GM04504 (cell line): ENCODE measurements around the gene NPLOC4.

ENCODE experiments used
- DNase-seq: peaks from one replicate; pipeline ENCODE4 v3.0.0-alpha.2; 2012; ENCODE audit warnings: low read depth

The NPLOC4 gene

DNA sequence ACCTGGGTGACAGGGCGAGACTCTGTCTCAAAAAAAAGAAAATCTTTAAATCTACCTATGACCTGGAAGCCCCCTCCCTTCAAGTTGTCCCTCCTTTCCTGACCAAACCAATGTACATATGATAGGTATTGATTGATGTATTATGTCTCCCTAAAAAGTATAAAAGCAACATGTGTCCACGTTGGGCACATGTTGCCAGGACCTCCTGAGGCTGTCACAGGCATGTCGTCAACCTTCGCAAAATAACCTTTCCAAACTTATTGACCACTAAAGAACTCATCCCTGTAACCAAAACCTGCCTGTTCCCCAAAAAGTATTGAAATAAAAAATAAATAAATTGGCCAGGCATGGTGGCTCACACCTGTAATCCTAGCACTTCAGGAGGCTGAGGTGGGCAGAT is 25.1 kb upstream of the NPLOC4 start:
- DNase-seq: no peak

DNA sequence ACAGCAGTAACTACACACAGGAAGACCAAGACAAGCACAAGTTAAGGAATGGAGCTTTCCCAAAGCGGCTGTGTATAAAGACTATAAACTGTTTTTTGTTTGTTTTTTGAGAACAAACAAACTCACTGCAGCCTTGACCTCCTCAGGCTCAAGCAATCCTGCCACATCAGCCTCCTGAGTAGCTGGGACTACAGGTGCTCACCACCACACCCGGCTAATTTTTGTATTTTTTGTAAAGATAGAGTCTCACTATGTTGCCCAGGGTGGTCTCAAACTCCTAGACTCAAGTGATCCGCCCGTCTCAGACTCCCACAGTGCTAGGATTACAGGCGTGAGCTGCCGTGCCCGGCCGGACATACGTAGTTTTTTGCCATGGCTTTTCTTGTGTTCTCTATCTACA is 23.5 kb upstream of the NPLOC4 start:
- no peak for DNase-seq

DNA sequence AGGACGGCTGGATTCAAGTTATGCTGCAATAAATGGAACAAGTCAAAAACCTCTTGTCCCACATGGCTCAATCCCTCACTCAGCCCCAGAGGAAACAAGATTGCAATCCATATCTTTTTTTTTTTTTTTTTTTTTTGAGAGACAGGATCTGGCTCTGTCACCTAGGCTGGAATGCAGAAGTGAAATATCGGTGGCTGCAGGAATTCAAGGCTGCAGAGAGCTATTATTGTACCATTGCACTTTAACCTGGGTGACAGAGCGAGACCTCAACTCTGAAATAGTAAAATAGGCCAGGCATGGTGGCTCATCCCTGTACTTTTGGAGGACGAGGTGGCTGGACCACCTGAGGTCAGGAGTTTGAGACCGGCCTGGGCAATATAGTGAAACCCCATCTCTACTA is 22.1 kb upstream of the NPLOC4 start:
- no peak for DNase-seq

DNA sequence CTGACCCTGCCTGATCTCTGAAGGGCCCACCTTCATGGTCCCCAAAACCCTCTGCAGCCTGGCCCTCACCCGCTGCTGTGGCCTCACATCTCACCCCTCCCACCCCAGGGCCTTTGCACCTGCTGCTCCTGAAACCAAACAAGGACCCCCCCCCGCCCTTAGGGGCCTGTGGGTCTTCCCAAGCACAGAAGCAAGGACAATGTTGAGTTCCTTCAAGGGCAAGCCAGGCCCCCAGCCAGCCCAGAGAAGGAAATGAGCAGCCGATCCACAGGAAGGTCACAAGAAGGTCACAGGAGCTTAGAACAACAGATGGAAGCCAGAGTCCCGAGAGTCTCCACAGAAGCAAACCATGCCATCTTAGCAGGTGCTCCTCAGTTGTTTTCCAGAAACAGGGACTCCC is 19.9 kb upstream of the NPLOC4 start:
- no peak for DNase-seq

DNA sequence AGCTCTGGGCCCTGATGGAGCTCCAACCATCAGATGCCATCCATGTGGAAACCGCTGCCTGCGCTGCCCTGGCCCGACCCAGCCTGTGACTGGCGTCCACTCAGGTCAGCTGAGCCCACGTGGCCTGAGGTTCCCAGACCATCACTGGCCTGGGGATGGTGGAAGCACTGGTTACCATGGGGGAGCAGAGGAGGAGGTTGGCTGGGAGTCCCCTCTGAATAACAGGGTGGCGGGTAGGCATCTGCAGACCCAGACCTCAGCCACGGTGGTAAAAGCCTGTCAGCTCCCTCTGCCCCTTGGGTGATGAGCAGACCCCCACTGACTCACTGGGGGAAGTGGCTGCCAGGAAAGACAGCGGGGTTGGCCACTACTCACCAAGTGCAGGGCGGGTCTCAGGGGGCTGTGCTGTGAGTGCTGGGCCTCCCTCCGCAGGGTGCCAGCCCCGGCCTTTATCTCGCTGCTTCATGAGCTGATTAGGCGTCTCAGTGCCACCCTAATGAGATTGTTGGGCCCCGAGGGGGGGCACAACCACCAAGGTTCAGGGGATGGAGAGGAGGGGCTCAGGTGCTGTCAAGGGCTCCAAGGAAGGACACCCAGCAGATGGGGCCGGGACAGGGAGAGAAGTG is 19.3 kb upstream of the NPLOC4 start, which contains the start of gene PDE6G:
TSS of gene PDE6G (minus strand) at position 425 of the 626 bp plus-strand sequence. CDS start 3,237 bp downstream, outside the sequence.
- DNase-seq: no peak

DNA sequence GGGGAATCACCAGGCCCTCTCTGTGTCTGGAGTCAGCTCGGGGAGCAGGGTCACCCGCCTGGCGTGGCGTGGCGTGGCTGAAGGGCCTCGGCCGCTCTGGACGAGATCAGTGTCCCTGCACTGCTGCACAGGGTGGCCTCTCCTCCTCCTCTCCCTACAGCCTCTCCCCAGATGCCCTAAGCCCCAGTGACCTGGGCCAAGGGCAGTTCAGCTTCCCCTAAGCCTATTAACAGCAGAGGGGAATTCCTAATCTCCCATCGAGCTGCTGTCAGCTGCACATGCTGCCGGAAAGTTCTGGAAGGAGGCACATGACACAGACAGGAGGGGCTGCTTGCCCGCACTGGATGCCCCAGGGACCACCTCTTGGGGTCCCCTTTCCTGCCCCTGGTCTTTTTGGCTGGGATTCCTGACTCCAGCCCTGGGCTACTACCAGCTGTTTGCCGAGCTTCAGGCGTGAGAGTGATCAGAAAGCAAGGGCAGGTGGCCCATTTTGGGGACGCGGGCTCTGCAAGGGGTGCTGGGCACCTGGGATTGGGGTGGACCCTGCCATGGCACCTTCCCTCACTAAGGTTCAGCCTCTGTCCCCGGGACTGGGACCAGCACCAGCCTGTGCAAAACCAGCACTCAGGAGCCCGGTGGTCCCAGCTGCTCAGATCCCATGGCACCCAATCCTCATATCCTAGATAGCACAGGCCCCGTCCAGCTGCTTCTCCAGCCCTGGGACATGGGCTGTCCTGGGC is 18.6 kb upstream of the NPLOC4 start:
- no peak for DNase-seq

DNA sequence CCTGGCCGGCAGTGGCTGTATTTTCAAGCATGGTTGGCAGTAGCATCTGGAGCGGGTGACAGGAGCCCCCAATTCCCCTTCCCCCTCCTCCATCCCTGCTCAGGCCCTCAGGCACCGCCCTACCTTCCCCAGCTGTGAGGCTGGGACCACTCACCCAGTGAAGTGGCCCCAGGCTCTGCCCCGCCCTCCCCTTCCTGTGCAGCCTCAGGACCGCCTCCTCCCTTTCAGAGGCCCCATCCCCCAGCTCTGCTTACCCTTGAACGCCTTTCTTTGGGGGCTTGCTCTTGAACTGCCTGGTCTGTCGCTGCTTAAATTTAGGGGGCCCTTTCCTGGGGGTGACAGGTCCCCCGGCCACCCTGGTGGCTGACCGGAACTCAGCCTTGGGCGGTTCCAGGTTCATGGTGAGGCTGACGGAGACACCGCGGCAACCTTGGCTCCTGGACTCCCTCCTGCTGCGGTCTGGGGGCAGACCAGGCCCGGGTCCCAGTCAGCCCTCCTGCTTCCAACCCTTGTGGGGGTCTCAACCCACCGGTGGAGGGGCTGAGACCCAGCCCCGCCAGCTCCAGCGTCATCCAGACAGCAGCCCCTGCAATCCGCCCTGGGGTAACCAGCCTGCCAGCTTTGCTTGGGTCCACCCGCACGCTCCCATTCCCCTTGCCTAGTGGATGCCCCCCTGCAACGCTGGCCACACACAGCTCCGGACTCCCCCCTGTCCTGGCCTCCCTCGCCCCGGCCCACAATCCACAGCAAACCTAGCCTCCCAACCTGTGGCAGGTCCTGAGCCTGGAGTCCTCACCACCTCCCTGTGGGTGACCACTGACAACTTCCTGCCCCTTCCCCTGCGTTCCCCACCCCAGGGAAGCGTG is 16.2 kb upstream of the NPLOC4 start:
- no peak for DNase-seq

DNA sequence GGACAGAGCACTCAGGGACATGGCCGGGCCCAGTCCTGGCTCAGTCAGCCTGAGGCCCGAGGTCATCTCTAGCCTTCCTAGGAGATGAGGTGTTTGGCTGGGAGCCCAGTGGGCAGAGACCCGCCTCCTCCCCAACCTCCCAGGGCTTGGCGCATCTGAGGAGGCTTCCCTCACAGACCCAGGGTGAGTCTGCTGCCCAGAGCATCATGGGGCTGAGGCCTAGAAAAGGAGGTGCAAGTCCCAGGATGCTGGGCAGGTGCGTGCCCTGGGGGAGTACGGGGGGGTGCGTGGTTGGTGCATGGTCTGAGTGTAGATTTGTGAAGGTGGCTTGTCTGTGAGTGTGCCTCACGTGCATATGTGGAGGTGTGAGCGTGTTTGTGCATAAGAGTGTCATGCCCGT is 14.8 kb upstream of the NPLOC4 start:
- DNase-seq: peak; percentile 85

DNA sequence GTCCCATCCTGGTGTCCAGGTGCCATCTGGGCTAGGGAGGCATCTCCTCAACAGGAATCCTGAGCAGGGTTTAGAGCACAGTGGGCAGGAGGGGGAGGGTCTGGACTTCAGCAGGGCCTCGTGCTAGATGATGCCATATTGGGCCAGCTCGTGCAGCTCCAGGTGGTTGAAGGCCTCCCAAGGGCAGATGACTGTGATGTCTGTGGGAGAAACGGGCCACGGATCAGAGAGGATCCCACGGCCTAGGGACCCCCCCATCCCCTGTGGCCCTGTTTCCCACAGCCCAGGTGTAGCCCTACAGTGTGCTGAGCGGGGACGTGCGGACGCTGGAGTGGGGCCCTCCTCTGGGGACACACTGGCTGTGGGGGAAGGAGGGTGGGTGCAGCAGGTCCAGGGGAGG is 14.0 kb upstream of the NPLOC4 start:
- DNase-seq: no peak

DNA sequence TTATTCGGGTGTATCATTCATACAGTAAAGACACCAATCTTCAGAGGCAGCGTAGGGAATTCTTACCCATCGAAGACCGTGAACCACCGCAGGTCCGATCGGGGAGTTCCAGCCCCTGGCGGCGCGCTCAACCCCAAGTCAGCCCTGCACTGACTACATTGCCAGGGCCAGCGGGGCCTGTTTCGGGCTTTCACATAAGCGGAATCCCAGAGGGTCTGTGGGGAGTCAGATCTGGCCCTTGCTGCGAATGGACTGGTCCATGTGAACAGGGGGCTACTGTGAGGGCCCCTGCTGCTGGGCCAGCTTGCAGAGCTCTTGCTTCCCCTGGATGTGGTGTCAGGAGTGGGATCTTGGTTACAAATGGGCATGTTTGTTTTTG is 11.8 kb upstream of the NPLOC4 start:
- DNase-seq: no peak

DNA sequence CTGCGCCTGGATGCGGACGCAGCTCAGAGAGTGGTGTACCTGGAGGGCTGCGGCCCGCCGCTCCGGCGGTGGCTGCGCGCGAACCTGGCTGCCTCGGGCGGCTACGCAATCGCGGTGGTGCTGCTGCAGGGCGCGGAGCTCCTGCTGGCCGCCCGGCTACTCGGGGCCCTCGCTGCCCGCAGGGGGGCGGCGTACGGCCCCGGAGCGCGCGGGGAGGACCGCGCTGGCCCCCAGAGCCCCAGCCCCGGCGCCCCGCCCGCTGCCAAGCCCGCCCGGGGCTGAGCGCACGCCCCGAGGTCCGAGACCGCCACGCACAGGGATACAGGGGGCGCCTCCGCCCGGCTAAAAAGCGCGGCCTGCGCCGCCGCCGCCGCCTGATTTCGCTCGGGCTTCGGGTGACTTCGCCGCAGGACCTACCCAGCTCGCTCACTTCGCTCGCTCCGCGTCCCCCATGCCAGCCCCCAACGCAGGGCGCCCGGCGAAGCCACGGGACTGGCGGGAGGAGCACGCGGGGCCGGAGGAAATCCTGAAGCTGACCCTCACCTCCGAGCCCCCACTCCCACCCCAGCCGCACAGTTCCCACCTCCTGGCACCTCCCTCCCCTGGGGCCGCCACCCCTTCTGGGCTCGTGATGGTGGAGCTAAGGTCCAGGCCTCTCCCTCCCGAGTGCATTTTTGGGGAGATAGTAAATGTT is 11.2 kb upstream of the NPLOC4 start:
- no peak for DNase-seq

DNA sequence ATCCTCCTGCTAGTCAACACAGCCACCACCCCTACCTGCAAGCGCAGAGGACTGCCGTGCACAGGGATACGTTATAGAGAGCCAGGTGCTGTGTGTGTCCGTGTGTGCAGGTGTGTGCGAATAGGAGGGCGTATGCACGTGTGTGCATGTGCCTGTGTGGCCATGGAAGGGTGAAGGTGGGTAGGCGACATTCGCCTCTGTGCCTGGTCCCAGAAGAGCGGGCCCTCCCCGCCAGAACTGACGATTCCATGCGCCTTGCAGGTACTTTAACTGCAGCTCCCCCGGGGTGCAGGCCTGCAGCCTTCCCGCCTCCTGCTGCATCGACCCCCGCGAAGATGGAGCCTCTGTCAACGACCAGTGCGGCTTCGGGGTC is 10.7 kb upstream of the NPLOC4 start:
- no peak for DNase-seq

DNA sequence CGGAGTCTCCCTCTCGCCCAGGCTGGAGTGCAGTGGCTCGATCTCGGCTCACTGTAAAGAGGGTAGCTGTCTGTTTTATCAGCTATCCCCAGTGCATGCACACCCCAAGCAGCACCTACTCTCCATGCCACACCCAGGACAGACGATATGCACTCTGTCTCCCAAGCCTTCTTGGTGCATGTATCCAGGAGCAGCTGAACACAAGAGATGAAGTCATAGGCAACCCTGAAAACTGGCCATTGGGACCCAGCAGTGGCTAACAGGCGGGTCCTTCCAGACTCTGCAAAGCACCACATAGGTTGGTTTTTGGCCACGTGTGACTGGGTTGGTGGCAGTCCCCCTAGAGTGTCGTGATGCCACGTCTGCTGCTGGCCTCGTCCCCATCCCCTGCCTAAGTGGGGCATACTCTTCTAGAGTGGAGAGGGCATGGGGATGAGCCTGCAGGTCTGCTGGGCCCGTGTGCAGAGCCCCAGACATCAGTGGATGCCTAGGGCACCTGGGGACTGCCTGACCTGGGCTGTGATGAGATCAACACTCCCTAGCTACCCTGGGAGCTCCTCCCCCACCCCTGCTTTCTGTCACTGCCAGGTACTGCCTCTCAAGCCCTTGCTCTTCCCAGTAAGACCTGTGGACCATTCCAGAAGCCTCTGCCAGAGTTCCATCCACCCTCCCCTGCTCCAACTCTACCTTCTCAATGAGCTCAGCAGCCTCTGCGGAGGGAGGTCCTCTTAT is 10.1 kb upstream of the NPLOC4 start:
- no peak for DNase-seq

DNA sequence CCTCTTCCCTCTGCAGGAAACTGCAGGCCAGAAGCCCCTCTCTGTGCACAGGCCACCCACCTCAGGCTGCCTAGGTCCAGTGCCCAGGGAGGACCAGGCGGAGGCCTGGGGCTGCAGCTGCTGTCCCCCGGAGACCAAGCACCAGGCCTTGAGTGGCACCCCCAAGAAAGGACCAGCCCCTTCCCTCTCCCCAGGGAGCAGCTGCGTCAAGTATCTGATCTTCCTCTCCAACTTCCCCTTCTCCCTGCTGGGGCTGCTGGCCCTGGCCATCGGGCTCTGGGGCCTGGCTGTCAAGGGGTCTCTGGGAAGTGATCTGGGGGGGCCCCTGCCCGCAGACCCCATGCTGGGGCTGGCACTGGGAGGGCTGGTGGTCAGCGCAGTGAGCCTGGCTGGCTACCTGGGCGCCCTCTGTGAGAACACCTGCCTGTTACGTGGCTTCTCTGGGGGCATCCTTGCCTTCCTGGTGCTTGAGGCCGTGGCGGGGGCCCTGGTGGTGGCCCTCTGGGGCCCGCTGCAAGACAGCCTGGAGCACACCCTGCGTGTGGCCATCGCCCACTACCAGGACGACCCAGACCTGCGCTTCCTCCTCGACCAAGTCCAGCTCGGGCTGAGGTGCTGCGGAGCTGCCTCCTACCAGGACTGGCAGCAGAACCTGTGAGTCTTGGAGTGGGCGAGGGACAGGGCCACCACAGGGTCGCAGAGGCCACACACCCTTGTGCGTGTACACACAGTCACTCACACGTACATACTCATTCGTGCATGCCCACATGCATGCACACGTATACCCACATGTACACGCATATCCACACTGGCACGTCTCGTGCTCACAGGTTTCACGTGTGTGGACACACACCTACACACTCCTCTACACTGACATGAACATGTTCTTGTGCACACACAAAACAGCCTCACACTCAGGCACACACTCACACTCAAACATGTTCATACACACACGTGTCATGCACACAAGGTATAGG is 8.4 kb upstream of the NPLOC4 start:
- DNase-seq: no peak

DNA sequence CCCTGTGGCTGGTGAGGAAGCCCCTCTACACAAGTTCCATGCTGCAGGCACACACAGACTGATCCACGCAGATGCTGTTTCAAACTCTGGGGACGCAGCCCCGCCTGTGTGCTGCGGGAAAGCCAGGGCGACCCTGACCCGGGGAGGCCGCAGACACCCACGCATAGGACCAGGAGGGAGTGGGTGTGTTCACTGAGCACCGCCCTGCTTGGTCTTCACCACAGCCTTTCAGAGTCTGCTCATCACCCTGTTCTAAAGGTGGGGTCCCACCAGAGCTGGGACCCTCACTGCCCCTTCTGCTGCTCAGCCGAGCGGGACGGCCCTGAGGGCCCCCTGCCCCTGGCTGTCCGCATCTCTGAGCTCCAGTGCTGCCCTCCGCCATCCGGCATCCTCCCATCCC is 7.6 kb upstream of the NPLOC4 start:
- no peak for DNase-seq

DNA sequence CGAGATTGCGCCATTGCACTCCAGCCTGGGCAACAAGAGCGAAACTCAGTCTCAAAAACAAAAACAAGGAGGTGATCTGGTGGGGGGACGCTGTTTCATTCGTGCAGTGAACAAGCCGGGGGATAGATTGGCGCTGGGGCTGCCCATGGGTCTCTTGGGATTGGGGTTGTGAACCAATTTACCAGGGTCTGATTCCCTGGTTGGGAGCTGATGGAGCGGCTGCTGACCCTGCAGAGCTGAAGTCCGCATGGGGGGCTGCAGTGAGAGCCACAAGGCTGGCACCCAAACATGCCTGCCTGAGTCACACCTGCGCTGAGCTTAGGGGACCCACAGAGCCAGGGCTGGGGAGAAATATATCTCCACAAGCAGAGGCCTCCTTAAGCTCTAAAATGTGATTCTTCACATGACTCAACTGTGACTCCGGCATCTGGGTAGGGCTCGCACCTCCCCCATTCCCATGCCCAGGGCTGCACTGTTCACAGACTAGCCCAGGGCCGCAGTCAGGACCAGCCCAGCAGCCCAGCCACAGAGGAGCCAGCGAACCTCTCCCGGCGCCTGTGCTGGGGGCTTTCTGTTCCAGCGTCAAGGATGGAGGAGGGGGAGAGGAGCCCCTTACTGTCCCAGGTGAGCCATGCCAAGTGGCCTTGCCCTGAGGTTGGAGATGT is 5.0 kb upstream of the NPLOC4 start:
- DNase-seq: peak; percentile 40

DNA sequence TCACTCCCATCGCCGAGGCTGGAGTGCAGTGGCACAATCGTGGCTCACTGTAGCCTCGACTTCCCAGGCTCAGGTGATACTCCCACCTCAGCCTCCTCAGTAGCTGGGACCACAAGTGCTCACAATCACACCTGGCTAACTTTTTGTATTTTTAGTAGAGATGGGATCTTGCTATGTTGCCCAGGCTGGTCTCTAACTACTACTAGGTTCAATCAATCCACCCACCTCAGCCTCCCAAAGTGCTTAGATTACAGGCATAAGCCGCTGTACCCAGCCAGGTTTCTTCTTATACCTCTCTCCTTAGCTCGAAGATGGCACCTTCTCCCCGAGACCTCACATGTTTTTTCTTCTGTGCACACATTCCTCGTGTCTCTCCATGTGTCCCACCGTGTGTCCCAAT is 3.1 kb upstream of the NPLOC4 start:
- DNase-seq: no peak

DNA sequence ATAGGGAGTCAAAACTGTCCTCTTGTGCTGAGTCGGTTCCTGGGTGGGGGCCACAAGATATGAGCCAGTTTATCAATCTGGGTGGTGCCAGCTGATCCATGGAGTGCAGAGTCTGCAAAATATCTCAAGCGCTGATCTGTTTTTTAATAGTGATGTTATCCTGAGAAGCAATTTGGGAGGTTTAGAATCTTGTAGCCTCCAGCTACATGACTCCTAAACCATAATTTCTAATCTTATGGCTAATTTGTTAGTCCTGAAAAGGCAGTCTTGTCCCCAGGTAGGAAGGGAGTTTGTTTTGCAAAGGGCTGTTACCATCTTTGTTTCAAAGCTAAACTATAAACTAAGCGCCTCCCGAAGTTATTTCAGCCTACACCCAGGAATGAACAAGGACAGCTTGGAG is 1.8 kb upstream of the NPLOC4 start:
- DNase-seq: no peak

DNA sequence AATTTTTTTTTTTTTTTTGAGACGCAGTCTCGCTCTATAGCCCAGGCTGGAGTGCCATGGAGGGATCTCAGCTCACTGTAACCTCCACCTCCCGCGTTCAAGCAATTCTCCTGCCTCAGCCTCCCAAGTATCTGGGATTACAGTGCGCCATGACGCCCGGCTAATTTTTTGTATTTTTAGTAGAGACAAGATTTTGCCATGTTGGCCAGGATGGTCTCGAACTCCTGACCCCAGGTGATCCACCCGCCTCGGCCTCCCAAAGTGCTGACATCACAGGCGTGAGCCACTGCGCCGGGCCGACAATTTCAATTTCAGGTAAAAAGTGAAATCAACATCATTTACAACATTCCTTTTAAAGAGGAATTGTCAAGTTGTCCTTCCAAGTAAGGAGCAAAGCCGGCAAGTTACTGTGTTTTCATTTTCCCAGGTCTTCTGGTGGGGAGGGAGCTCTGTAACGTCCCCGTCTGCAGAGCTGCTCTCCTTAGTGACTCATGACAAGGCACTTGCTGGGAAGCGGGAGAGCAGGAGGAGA is 873 bp downstream of the NPLOC4 start:
- DNase-seq: no peak

DNA sequence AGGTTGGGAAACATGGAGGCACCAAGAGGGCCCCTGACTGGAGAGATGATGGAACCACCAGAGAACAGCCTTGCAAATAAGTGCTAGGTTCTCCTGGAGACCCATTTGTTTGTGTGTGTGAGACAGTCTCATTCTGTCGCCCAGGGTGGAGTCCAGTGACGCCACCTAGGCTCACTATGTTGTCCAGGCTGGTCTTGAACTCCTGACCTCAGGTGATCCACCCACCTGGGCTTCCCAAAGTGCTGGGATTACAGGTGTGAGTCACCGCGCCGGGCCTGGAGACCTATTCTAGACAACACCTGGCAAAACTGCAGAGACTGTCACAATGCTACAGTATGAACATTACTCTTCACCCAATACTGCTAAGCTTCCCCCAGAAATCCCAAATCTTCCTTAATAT is 1.5 kb downstream of the NPLOC4 start:
- DNase-seq: no peak
